T-helper 2 cell treated with Interferon-gamma antibody and Interleukin-4, amounts not matched to agents 5 μg/mL and 100 μg/mL, for 36 hours (primary cell): Measurements from ENCODE around the gene APP.

ENCODE experiments used
- DNase-seq: peaks from one replicate; pipeline ENCODE4 v3.0.0; 2021; ENCODE audit warnings: low spot score
- H3K27ac Mint-ChIP-seq: one replicate; pipeline ENCODE4 v1.8.0; 2021; ENCODE audit warnings: mild to moderate bottlenecking, mixed read lengths
- H3K27me3 Mint-ChIP-seq: one replicate; pipeline ENCODE4 v1.8.0; 2021; ENCODE audit warnings: low read depth, mixed read lengths
- H3K36me3 Mint-ChIP-seq: one replicate; pipeline ENCODE4 v1.8.0; 2021; ENCODE audit warnings: low read depth, mixed read lengths
- H3K4me1 Mint-ChIP-seq: one replicate; pipeline ENCODE4 v1.8.0; 2021; ENCODE audit warnings: low read depth, mixed read lengths
- H3K4me3 Mint-ChIP-seq: one replicate; pipeline ENCODE4 v1.8.0; 2022; ENCODE audit warnings: mild to moderate bottlenecking, moderate library complexity, mixed read lengths
- H3K9me3 Mint-ChIP-seq: one replicate; pipeline ENCODE4 v1.8.0; 2021; ENCODE audit warnings: mixed read lengths

APP gene

GRCh38 chr21:26170471-26171257, at the start of gene APP:
APP (minus strand) TSS chr21:26170770; CDS start chr21:26170620, 150 bp downstream.
- DNase-seq, result peak; percentile 89

GRCh38 chr21:26212220-26212619, 41.6 kb upstream of the APP start:
- no peaks in the 10 kb centered on the region for H3K36me3 Mint-ChIP-seq
- H3K9me3 Mint-ChIP-seq, result peaks cover 3% of the 10 kb centered on the region
- no peak for DNase-seq
- no peaks in the 10 kb centered on the region for H3K4me1 Mint-ChIP-seq
- no peaks in the 10 kb centered on the region for H3K27me3 Mint-ChIP-seq
- no peak overlapping the region for H3K27ac Mint-ChIP-seq
- H3K4me3 Mint-ChIP-seq, result no peak overlapping the region

More at GRCh38 chr21:26170471-26171257, at the start of gene APP:
- H3K9me3 Mint-ChIP-seq, result no peaks in the 10 kb centered on the region
- peaks cover 18% of the 10 kb centered on the region for H3K4me1 Mint-ChIP-seq
- H3K36me3 Mint-ChIP-seq, result peaks cover 3% of the 10 kb centered on the region
- peak within 1 kb of the TSS; percentile 93 for H3K4me3 Mint-ChIP-seq
- peak within 1 kb of the TSS; percentile 88 for H3K27ac Mint-ChIP-seq
- H3K27me3 Mint-ChIP-seq, result no peaks in the 10 kb centered on the region

- no peaks in the 10 kb centered on the region for H3K9me3 Mint-ChIP-seq
- peaks cover 3% of the 10 kb centered on the region for H3K27me3 Mint-ChIP-seq
- H3K4me1 Mint-ChIP-seq, result no peaks in the 10 kb centered on the region
- H3K36me3 Mint-ChIP-seq, result no peaks in the 10 kb centered on the region
- H3K4me3 Mint-ChIP-seq, result no peak overlapping the region
- no peak for DNase-seq
- no peak overlapping the region for H3K27ac Mint-ChIP-seq
Observed at GRCh38 chr21:26210614-26211013, 40.0 kb upstream of the APP start.

- peaks cover 3% of the 10 kb centered on the region for H3K27me3 Mint-ChIP-seq
- H3K4me1 Mint-ChIP-seq, result no peaks in the 10 kb centered on the region
- no peak overlapping the region for H3K27ac Mint-ChIP-seq
Observed at GRCh38 chr21:26207021-26207420, 36.5 kb upstream of the APP start.

GRCh38 chr21:26199456-26199855, 28.9 kb upstream of the APP start:
- H3K4me3 Mint-ChIP-seq, result no peak overlapping the region
- no peaks in the 10 kb centered on the region for H3K9me3 Mint-ChIP-seq
- no peak for DNase-seq

More at GRCh38 chr21:26207021-26207420, 36.5 kb upstream of the APP start:
- no peak for DNase-seq
- Mint-ChIP-seq H3K36me3 (no peaks in the 10 kb centered on the region), H3K4me3 (no peak overlapping the region), H3K9me3 (no peaks in the 10 kb centered on the region)

GRCh38 chr21:26195708-26196107, 25.1 kb upstream of the APP start:
- Mint-ChIP-seq H3K27ac (no peak overlapping the region), H3K4me3 (no peak overlapping the region), H3K36me3 (no peaks in the 10 kb centered on the region), H3K4me1 (no peaks in the 10 kb centered on the region), H3K27me3 (no peaks in the 10 kb centered on the region), H3K9me3 (no peaks in the 10 kb centered on the region)
- DNase-seq, result no peak

More at GRCh38 chr21:26199456-26199855, 28.9 kb upstream of the APP start:
- H3K27me3 Mint-ChIP-seq, result no peaks in the 10 kb centered on the region
- H3K4me1 Mint-ChIP-seq, result no peaks in the 10 kb centered on the region
- H3K27ac Mint-ChIP-seq, result no peak overlapping the region
- no peaks in the 10 kb centered on the region for H3K36me3 Mint-ChIP-seq

- Mint-ChIP-seq H3K9me3 (no peaks in the 10 kb centered on the region), H3K27ac (no peak overlapping the region), H3K36me3 (no peaks in the 10 kb centered on the region), H3K4me3 (no peak overlapping the region), H3K4me1 (no peaks in the 10 kb centered on the region), H3K27me3 (no peaks in the 10 kb centered on the region)
- no peak for DNase-seq
Observed at GRCh38 chr21:26194811-26195251, 24.3 kb upstream of the APP start.

GRCh38 chr21:26194326-26194725, 23.8 kb upstream of the APP start:
- no peak overlapping the region for H3K27ac Mint-ChIP-seq
- no peaks in the 10 kb centered on the region for H3K27me3 Mint-ChIP-seq
- no peak for DNase-seq
- H3K4me3 Mint-ChIP-seq, result no peak overlapping the region
- H3K4me1 Mint-ChIP-seq, result no peaks in the 10 kb centered on the region
- H3K9me3 Mint-ChIP-seq, result no peaks in the 10 kb centered on the region
- H3K36me3 Mint-ChIP-seq, result no peaks in the 10 kb centered on the region

GRCh38 chr21:26191609-26192008, 21.0 kb upstream of the APP start:
- H3K36me3 Mint-ChIP-seq, result no peaks in the 10 kb centered on the region
- no peaks in the 10 kb centered on the region for H3K27me3 Mint-ChIP-seq
- no peak for DNase-seq
- H3K9me3 Mint-ChIP-seq, result no peaks in the 10 kb centered on the region
- no peaks in the 10 kb centered on the region for H3K4me1 Mint-ChIP-seq
- no peak overlapping the region for H3K4me3 Mint-ChIP-seq
- no peak overlapping the region for H3K27ac Mint-ChIP-seq

GRCh38 chr21:26188422-26188821, 17.9 kb upstream of the APP start:
- no peaks in the 10 kb centered on the region for H3K27me3 Mint-ChIP-seq
- H3K4me3 Mint-ChIP-seq, result no peak overlapping the region

GRCh38 chr21:26185446-26185845, 14.9 kb upstream of the APP start:
- Mint-ChIP-seq H3K27ac (no peak overlapping the region), H3K36me3 (no peaks in the 10 kb centered on the region), H3K27me3 (peaks cover 2% of the 10 kb centered on the region), H3K4me3 (no peak overlapping the region), H3K9me3 (peaks cover 7% of the 10 kb centered on the region), H3K4me1 (no peaks in the 10 kb centered on the region)
- no peak for DNase-seq

More at GRCh38 chr21:26188422-26188821, 17.9 kb upstream of the APP start:
- Mint-ChIP-seq H3K4me1 (no peaks in the 10 kb centered on the region), H3K27ac (no peak overlapping the region), H3K9me3 (peaks cover 6% of the 10 kb centered on the region), H3K36me3 (no peaks in the 10 kb centered on the region)
- DNase-seq, result no peak

GRCh38 chr21:26185021-26185420, 14.5 kb upstream of the APP start:
- no peak overlapping the region for H3K4me3 Mint-ChIP-seq
- no peak for DNase-seq
- H3K36me3 Mint-ChIP-seq, result no peaks in the 10 kb centered on the region
- H3K4me1 Mint-ChIP-seq, result no peaks in the 10 kb centered on the region
- H3K9me3 Mint-ChIP-seq, result peaks cover 7% of the 10 kb centered on the region
- peaks cover 2% of the 10 kb centered on the region for H3K27me3 Mint-ChIP-seq
- no peak overlapping the region for H3K27ac Mint-ChIP-seq

- H3K27ac Mint-ChIP-seq, result no peak overlapping the region
- no peak overlapping the region for H3K4me3 Mint-ChIP-seq
- peaks cover 7% of the 10 kb centered on the region for H3K9me3 Mint-ChIP-seq
- no peaks in the 10 kb centered on the region for H3K4me1 Mint-ChIP-seq
- H3K27me3 Mint-ChIP-seq, result peaks cover 6% of the 10 kb centered on the region
- no peak for DNase-seq
- H3K36me3 Mint-ChIP-seq, result no peaks in the 10 kb centered on the region
Observed at GRCh38 chr21:26179501-26179900, 8.9 kb upstream of the APP start.

- no peaks in the 10 kb centered on the region for H3K4me1 Mint-ChIP-seq
- H3K27me3 Mint-ChIP-seq, result peaks cover 6% of the 10 kb centered on the region
- no peak overlapping the region for H3K4me3 Mint-ChIP-seq
- no peak for DNase-seq
- H3K27ac Mint-ChIP-seq, result no peak overlapping the region
- no peaks in the 10 kb centered on the region for H3K9me3 Mint-ChIP-seq
- no peaks in the 10 kb centered on the region for H3K36me3 Mint-ChIP-seq
Observed at GRCh38 chr21:26177746-26178426, 7.3 kb upstream of the APP start.
